HCT116 (cell line): ENCODE results near the gene TPH2. TPM values are rescaled to one million over a fixed set of nuclear protein-coding genes. Genes with fewer than 3 reads are reported as not detected.

Experiments used
- ATAC-seq: fragments of 200-7000 bp; cut with Tn5 transposase; 2 replicates; pipeline ENCODE4 v1.9.1; 2020; ENCODE audit warnings: mild to moderate bottlenecking, moderate library complexity
- BruUV-seq: library from RNA; stranded (reverse); fragments of 400-500 nt; replicated peaks from 2 replicates; lab custom pipeline; 2021; lab: Mats Ljungman, UMichigan
- CTCF ChIA-PET: fragments of 300-600 bp; sonication (Branson Sonifier 250); formaldehyde crosslinking; loops from one replicate; lab custom pipeline; 2021; ENCODE audit warnings: antibody characterized with exemption; lab: Charles Lee
- POLR2A ChIA-PET: fragments of 300-600, 350-600 bp; sonication (Branson Sonifier 250); formaldehyde crosslinking; loops from one replicate; lab custom pipeline; 2021; ENCODE audit warnings: antibody characterized with exemption; lab: Charles Lee
- RAD21 ChIA-PET, 2 experiments: fragments of 300-600 bp; sonication (Branson Sonifier 250); formaldehyde crosslinking; loops; one replicate each; lab custom pipeline; 2023; ENCODE audit warnings: low total read pairs in 2 of 2; ENCODE audit not compliant: uncharacterized antibody in 2 of 2, unreplicated experiment in 2 of 2, low non-redundant PET in 1 of 2; lab: Charles Lee
- DNase-seq: peaks from one replicate; pipeline ENCODE4 v3.0.0-alpha.2; 2010; ENCODE audit warnings: low read depth, low spot score
- H2AFZ ChIP-seq: fragments of 200-600 bp; shearing (Covaris generic), sonication (generic); 2 replicates; pipeline ENCODE4 v1.6.1; 2017; ENCODE audit warnings: low read depth, mixed run types, mixed read lengths, antibody characterized with exemption, low read length; ENCODE audit not compliant: poor library complexity, severe bottlenecking
- H3K27ac ChIP-seq: 2 replicates; pipeline ENCODE4 v1.5.1; 2012; ENCODE audit warnings: low read depth, low read length
- H3K27me3 ChIP-seq: fragments of 200-600 bp; sonication (generic); 2 replicates; pipeline ENCODE4 v1.6.1; 2016; ENCODE audit warnings: mixed run types, low read length, mixed read lengths; ENCODE audit not compliant: insufficient read depth
- H3K36me3 ChIP-seq, 2 experiments: fragments of 200-500 bp in 1 of 2; fragments of 200-600 bp in 1 of 2; sonication (Bioruptor generic) in 1 of 2; sonication (generic) in 1 of 2; 2 replicates each; pipeline versions ENCODE4 v1.5.1 to v1.6.1; 2014 to 2016; ENCODE audit warnings: low read length in 2 of 2, inconsistent platforms in 1 of 2, mixed read lengths in 1 of 2, mixed run types in 1 of 2; ENCODE audit not compliant: insufficient read depth in 2 of 2, control insufficient read depth in 1 of 2
- H3K4me1 ChIP-seq, 2 experiments: fragments of 200-600 bp in 1 of 2; sonication (generic) in 1 of 2; 2 replicates each; pipeline versions ENCODE4 v1.5.1 to v1.6.1; 2012 to 2017; ENCODE audit warnings: low read length in 2 of 2, inconsistent platforms in 1 of 2, mild to moderate bottlenecking in 1 of 2, mixed read lengths in 1 of 2, mixed run types in 1 of 2, moderate library complexity in 1 of 2; ENCODE audit not compliant: insufficient read depth in 2 of 2, control insufficient read depth in 1 of 2
- H3K4me2 ChIP-seq: fragments of 200-600 bp; sonication (generic); 2 replicates; pipeline ENCODE4 v1.6.1; 2017; ENCODE audit warnings: mixed run types, low read length, mixed read lengths
- H3K4me3 ChIP-seq, 2 experiments: fragments of 200-600 bp in 1 of 2; sonication (generic) in 1 of 2; replicated peaks in 1 of 2; 2 replicates each; pipeline ENCODE4 v1.5.1; 2011 to 2016; ENCODE audit warnings: low read length in 2 of 2, control low read depth in 1 of 2, low read depth in 1 of 2, mild to moderate bottlenecking in 1 of 2, mixed read lengths in 1 of 2, mixed run types in 1 of 2
- H3K79me2 ChIP-seq: fragments of 200-600 bp; sonication (generic); 2 replicates; pipeline ENCODE4 v1.6.1; 2017; ENCODE audit warnings: mild to moderate bottlenecking, mixed run types, low read length, moderate library complexity, mixed read lengths; ENCODE audit not compliant: insufficient read depth
- H3K9ac ChIP-seq: fragments of 200-600 bp; sonication (generic); 2 replicates; pipeline ENCODE4 v1.6.1; 2016; ENCODE audit warnings: low read length, mixed read lengths
- H3K9me2 ChIP-seq: fragments of 200-600 bp; sonication (generic), shearing (Covaris generic); 2 replicates; pipeline ENCODE4 v1.6.1; 2017; ENCODE audit warnings: mixed run types, mild to moderate bottlenecking, moderate library complexity; ENCODE audit not compliant: insufficient read depth
- H3K9me3 ChIP-seq, 2 experiments: fragments of 200-500 bp in 1 of 2; fragments of 200-600 bp in 1 of 2; sonication (Bioruptor generic) in 1 of 2; sonication (generic) in 1 of 2; 2 replicates each; pipeline ENCODE4 v1.6.1; 2014 to 2017; ENCODE audit warnings: low read length in 2 of 2, mixed read lengths in 2 of 2, inconsistent platforms in 1 of 2, low read depth in 1 of 2, mild to moderate bottlenecking in 1 of 2, mixed run types in 1 of 2, moderate library complexity in 1 of 2; ENCODE audit not compliant: control insufficient read depth in 1 of 2, insufficient read depth in 1 of 2
- H4K20me1 ChIP-seq: fragments of 200-600 bp; sonication (generic), shearing (Covaris generic); 2 replicates; pipeline ENCODE4 v1.6.1; 2017; ENCODE audit warnings: mixed run types, mild to moderate bottlenecking, moderate library complexity; ENCODE audit not compliant: insufficient read depth
- ATF3 ChIP-seq: IDR thresholded peaks from 2 replicates; pipeline ENCODE4 v1.6.1; 2012
- CBX3 ChIP-seq: IDR thresholded peaks from 2 replicates; pipeline ENCODE4 v1.6.1; 2012; ENCODE audit warnings: low read depth
- ELF1 ChIP-seq: IDR thresholded peaks from 2 replicates; pipeline ENCODE4 v1.6.1; 2012; ENCODE audit warnings: low read depth, borderline replicate concordance
- EZH2phosphoT487 ChIP-seq: fragments of 200-600 bp; IDR thresholded peaks from 2 replicates; pipeline ENCODE4 v1.6.1; 2018; ENCODE audit warnings: antibody characterized with exemption, borderline replicate concordance
- FOSL1 ChIP-seq: IDR thresholded peaks from 2 replicates; pipeline ENCODE4 v1.6.1; 2012; ENCODE audit warnings: low read depth
- JUND ChIP-seq: IDR thresholded peaks from 2 replicates; pipeline ENCODE4 v1.6.1; 2012
- MAX ChIP-seq: IDR thresholded peaks from 2 replicates; pipeline ENCODE4 v1.6.1; 2012
- POLR2AphosphoS5 ChIP-seq: IDR thresholded peaks from 2 replicates; pipeline ENCODE4 v1.6.1; 2011; ENCODE audit warnings: mild to moderate bottlenecking, low read depth, low read length, moderate library complexity
- RAD21 ChIP-seq: IDR thresholded peaks from 2 replicates; pipeline ENCODE4 v1.6.1; 2012; ENCODE audit warnings: low read depth, mild to moderate bottlenecking
- REST ChIP-seq: IDR thresholded peaks from 2 replicates; pipeline ENCODE4 v1.6.1; 2012; ENCODE audit warnings: low read depth
- SP1 ChIP-seq: IDR thresholded peaks from 2 replicates; pipeline ENCODE4 v1.6.1; 2012; ENCODE audit warnings: low read depth
- SRF ChIP-seq: IDR thresholded peaks from 2 replicates; pipeline ENCODE4 v1.6.1; 2012; ENCODE audit warnings: low read depth
- TCF7L2 ChIP-seq: IDR thresholded peaks from 2 replicates; pipeline ENCODE4 v1.7.0; 2011; ENCODE audit warnings: borderline replicate concordance, inconsistent platforms; ENCODE audit not compliant: insufficient read depth, insufficient read length; ENCODE audit errors: extremely low read depth
- YY1 ChIP-seq: IDR thresholded peaks from 2 replicates; pipeline ENCODE4 v1.6.1; 2011; ENCODE audit warnings: low read length, low read depth, moderate library complexity, mild to moderate bottlenecking; ENCODE audit not compliant: insufficient replicate concordance; ENCODE audit errors: extremely low read depth
- ZBTB33 ChIP-seq: IDR thresholded peaks from 2 replicates; pipeline ENCODE4 v1.6.1; 2011; ENCODE audit warnings: mild to moderate bottlenecking, low read length, moderate library complexity; ENCODE audit not compliant: insufficient replicate concordance; ENCODE audit errors: extremely low read depth
- intact Hi-C: fragments of 100-400 bp; cut with micrococcal nuclease; formaldehyde crosslinking; loops from 2 replicates; pipeline ENCODE4 v1.10.0; 2022
- total RNA-seq: library from RNA; stranded (reverse); gene quantifications from one replicate; pipeline ENCODE4 v1.2.1, GENCODE V29; 2021; ENCODE audit not compliant: unreplicated experiment

TPH2 gene
- total RNA-seq, 1 experiment from 2014 or later: not detected

- intact Hi-C loops: no loop called here
- Histone ChIP-seq H3K4me2 (no peak overlapping the region), H3K4me1 (no peaks in the 10 kb centered on the region), H3K27me3 (no peaks in the 10 kb centered on the region), H3K9me3 (no peaks in the 10 kb centered on the region), H3K79me2 (no peaks in the 10 kb centered on the region), H3K9ac (no peak overlapping the region), H3K9me2 (no peaks in the 10 kb centered on the region), H2AFZ (no peak overlapping the region), H3K27ac (no peak overlapping the region), H3K36me3 (no peaks in the 10 kb centered on the region), H4K20me1 (no peaks in the 10 kb centered on the region), H3K4me3 (no peak overlapping the region)
- DNase-seq (no peak), ATAC-seq (no peak)
- ChIA-PET POLR2A (no interaction called here), RAD21 (no interaction called here), CTCF (no interaction called here)
- no peak for TF ChIP-seq REST
- no peak for TF ChIP-seq TCF7L2
- TF ChIP-seq JUND: no peak
- no peak for TF ChIP-seq MAX
- no peak for TF ChIP-seq SRF
- TF ChIP-seq SP1: no peak
- no peak for TF ChIP-seq RAD21
- no peak for TF ChIP-seq YY1
- TF ChIP-seq ELF1: no peak
- TF ChIP-seq FOSL1: no peak
- no peak for TF ChIP-seq EZH2phosphoT487
- no peak for TF ChIP-seq ATF3
- TF ChIP-seq CBX3: no peak
- TF ChIP-seq ZBTB33: no peak
- no peak for TF ChIP-seq POLR2AphosphoS5
- no TSS peak for BruUV-seq
Observed at GRCh38 chr12:72054511-72054910, 115.9 kb downstream of the TPH2 start.
